Left ventricle myocardium inferior (tissue), 1 donor: ENCODE measurements around the gene HDAC6. TPM values are rescaled to one million over a fixed set of nuclear protein-coding genes. Genes with fewer than 3 reads are reported as not detected.

Experiments
- DNase-seq: peaks from one replicate; pipeline ENCODE4 v3.0.0-alpha.2; 2020
- H3K27ac ChIP-seq: fragments of 200-600 bp; replicated peaks from 2 replicates; pipeline ENCODE4 v1.8.0; 2021
- H3K27me3 ChIP-seq: fragments of 200-600 bp; 2 replicates; pipeline ENCODE4 v1.8.0; 2021; ENCODE audit warnings: low read depth
- H3K36me3 ChIP-seq: fragments of 200-600 bp; 2 replicates; pipeline ENCODE4 v1.8.0; 2021
- H3K4me1 ChIP-seq: fragments of 200-600 bp; 2 replicates; pipeline ENCODE4 v1.8.0; 2021
- H3K4me3 ChIP-seq: fragments of 200-600 bp; 2 replicates; pipeline ENCODE4 v1.8.0; 2021; ENCODE audit warnings: mild to moderate bottlenecking, moderate library complexity
- H3K9me3 ChIP-seq: fragments of 200-600 bp; replicated peaks from 2 replicates; pipeline ENCODE4 v1.8.0; 2021
- CTCF ChIP-seq: fragments of 200-600 bp; IDR thresholded peaks from 2 replicates; pipeline ENCODE4 v1.8.0; 2021; ENCODE audit warnings: antibody characterized with exemption, mild to moderate bottlenecking, borderline replicate concordance
- intact Hi-C: fragments of 100-400 bp; cut with micrococcal nuclease; formaldehyde crosslinking; loops from one replicate; pipeline ENCODE4 v1.11.0; 2022
- total RNA-seq: library from RNA; stranded (reverse); fragmentation: NEBNext Ultra II Directional; extraction: Animal tissue kit (Norgen Biotek cat#: 25700); gene quantifications from one replicate; pipeline ENCODE4 v1.2.1, GENCODE V29; 2021
- donor health status: DM: no; HTN: yes; CAD: no; lungs with severe emphysema.

HDAC6 gene
- total RNA-seq, 1 donor from 2014 or later, result 39.7 TPM

- Histone ChIP-seq H3K27me3 (peaks cover 9% of the 10 kb centered on the region), H3K27ac (no peak overlapping the region), H3K4me1 (no peaks in the 10 kb centered on the region), H3K4me3 (no peak overlapping the region), H3K9me3 (no peaks in the 10 kb centered on the region), H3K36me3 (no peaks in the 10 kb centered on the region)
- intact Hi-C loops, result no loop called here
- DNase-seq, result no peak
- TF ChIP-seq CTCF, result no peak
Measured at GRCh38 chrX:48781705-48782104, 20.2 kb upstream of the HDAC6 start.

GRCh38 chrX:48782216-48782615 is 19.7 kb upstream of the HDAC6 start:
- no peak for TF ChIP-seq CTCF
- Histone ChIP-seq H3K4me3 (no peak overlapping the region), H3K36me3 (no peaks in the 10 kb centered on the region), H3K9me3 (no peaks in the 10 kb centered on the region), H3K4me1 (no peaks in the 10 kb centered on the region), H3K27me3 (peaks cover 14% of the 10 kb centered on the region), H3K27ac (no peak overlapping the region)
- DNase-seq, result no peak
- intact Hi-C loops, result no loop called here

GRCh38 chrX:48782795-48783194 is 19.1 kb upstream of the HDAC6 start:
- no peak for DNase-seq
- no peak overlapping the region for H3K4me3 ChIP-seq
- no peak overlapping the region for H3K27ac ChIP-seq
- intact Hi-C loops, result no loop called here
- H3K27me3 ChIP-seq, result peaks cover 19% of the 10 kb centered on the region
- no peaks in the 10 kb centered on the region for H3K9me3 ChIP-seq
- no peaks in the 10 kb centered on the region for H3K4me1 ChIP-seq
- H3K36me3 ChIP-seq, result no peaks in the 10 kb centered on the region
- TF ChIP-seq CTCF, result no peak

DNA sequence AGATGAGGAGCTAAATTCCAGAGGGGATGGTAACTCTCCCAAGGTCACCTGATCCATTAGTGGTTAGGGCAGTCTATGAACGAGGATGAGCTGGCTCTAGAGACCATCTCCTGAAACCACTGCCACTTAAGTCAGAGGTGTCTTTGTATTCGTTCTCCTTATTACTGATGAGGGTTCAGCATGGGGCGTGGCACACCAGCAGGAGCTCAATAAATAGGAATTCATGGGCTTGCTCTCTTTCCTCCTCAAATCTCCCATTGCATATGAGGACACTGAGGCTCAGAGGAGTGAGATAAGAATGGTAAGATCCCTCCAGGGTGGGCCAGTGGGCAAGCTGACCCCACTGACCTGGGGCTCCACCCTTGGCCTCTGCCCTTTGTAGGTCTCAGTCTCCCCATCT is 17.1 kb upstream of the HDAC6 start:
- H3K36me3 ChIP-seq, result no peaks in the 10 kb centered on the region
- intact Hi-C loops, result no loop called here
- H3K4me1 ChIP-seq, result no peaks in the 10 kb centered on the region
- no peak overlapping the region for H3K27ac ChIP-seq
- peaks cover 16% of the 10 kb centered on the region for H3K27me3 ChIP-seq
- no peaks in the 10 kb centered on the region for H3K9me3 ChIP-seq
- no peak for DNase-seq
- H3K4me3 ChIP-seq, result no peak overlapping the region
- no peak for TF ChIP-seq CTCF

DNA sequence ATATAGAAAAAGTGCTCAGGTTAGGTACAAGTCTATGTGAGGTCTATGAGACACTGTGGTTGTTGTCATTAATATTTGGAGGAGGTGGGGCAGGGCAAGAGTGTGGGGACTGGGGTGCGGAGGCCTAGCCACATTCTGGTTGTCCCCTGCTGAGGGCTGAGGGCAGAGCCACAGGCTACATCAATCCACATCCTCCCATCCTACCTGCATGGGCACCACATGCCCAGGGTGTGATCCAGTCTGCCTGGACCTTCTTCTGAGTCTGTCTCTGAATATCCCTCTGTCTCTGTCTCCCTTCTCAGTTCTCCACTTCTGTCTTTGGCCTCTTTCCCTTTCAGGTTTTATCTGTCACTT is 16.7 kb upstream of the HDAC6 start:
- DNase-seq, result no peak
- intact Hi-C loops, result no loop called here

More for the DNA sequence above, 16.7 kb upstream of the HDAC6 start:
- H3K27ac ChIP-seq, result no peak overlapping the region
- no peaks in the 10 kb centered on the region for H3K4me1 ChIP-seq
- TF ChIP-seq CTCF, result no peak
- no peaks in the 10 kb centered on the region for H3K36me3 ChIP-seq
- peaks cover 16% of the 10 kb centered on the region for H3K27me3 ChIP-seq
- no peak overlapping the region for H3K4me3 ChIP-seq
- no peaks in the 10 kb centered on the region for H3K9me3 ChIP-seq
